PC-9 (cell line): ENCODE data around the gene AIPL1. TPM values are rescaled to one million over a fixed set of nuclear protein-coding genes. Genes with fewer than 3 reads are reported as not detected.

ENCODE experiments used
- BruUV-seq: library from RNA; stranded (reverse); fragments of 400-500 nt; replicated peaks from 2 replicates; lab custom pipeline; 2021; lab: Mats Ljungman, UMichigan
- CTCF ChIA-PET: fragments of 300-600 bp; sonication (Branson Sonifier 250); formaldehyde crosslinking; loops from one replicate; lab custom pipeline; 2022; ENCODE audit warnings: antibody characterized with exemption; lab: Charles Lee
- POLR2A ChIA-PET: fragments of 300-600 bp; sonication (Branson Sonifier 250); formaldehyde crosslinking; loops from one replicate; lab custom pipeline; 2022; ENCODE audit warnings: antibody characterized with exemption; ENCODE audit not compliant: unreplicated experiment; lab: Charles Lee
- DNase-seq, 2 experiments: peaks; one replicate each; pipeline versions ENCODE4 v3.0.0 to v3.0.0-alpha.2; 2015 to 2022; ENCODE audit warnings: mixed read lengths in 1 of 2
- H2AFZ ChIP-seq: fragments of 200-600 bp; sonication (generic); 2 replicates; pipeline ENCODE4 v1.8.1; 2017; ENCODE audit warnings: antibody characterized with exemption
- H3F3A ChIP-seq: fragments of 200-600 bp; sonication (generic); 2 replicates; pipeline ENCODE4 v1.8.1; 2017; ENCODE audit warnings: antibody characterized with exemption, mild to moderate bottlenecking, low read depth; ENCODE audit not compliant: insufficient read depth
- H3K27ac ChIP-seq: fragments of 200-600 bp; sonication (generic); 2 replicates; pipeline ENCODE4 v1.6.1; 2016; ENCODE audit warnings: mixed run types
- H3K27me3 ChIP-seq: fragments of 200-600 bp; sonication (generic); 2 replicates; pipeline ENCODE4 v1.6.1; 2016; ENCODE audit warnings: low read depth, mixed run types; ENCODE audit not compliant: insufficient read depth
- H3K36me3 ChIP-seq: fragments of 200-600 bp; sonication (generic); 2 replicates; pipeline ENCODE4 v1.6.1; 2016; ENCODE audit warnings: low read depth, mixed run types
- H3K4me1 ChIP-seq: fragments of 200-600 bp; sonication (generic); replicated peaks from 2 replicates; pipeline ENCODE4 v1.6.1; 2016; ENCODE audit warnings: mixed run types; ENCODE audit not compliant: insufficient read depth
- H3K4me2 ChIP-seq: fragments of 200-600 bp; sonication (generic); 2 replicates; pipeline ENCODE4 v1.6.1; 2017; ENCODE audit warnings: mixed run types
- H3K4me3 ChIP-seq: fragments of 200-600 bp; sonication (generic); 2 replicates; pipeline ENCODE4 v1.6.1; 2016; ENCODE audit warnings: mixed run types
- H3K79me2 ChIP-seq: fragments of 200-600 bp; sonication (generic); 2 replicates; pipeline ENCODE4 v1.6.1; 2017; ENCODE audit warnings: low read depth, mixed run types
- H3K9me2 ChIP-seq: fragments of 200-600 bp; sonication (generic); 2 replicates; pipeline ENCODE4 v1.8.1; 2017; ENCODE audit warnings: mild to moderate bottlenecking; ENCODE audit not compliant: insufficient read depth
- H3K9me3 ChIP-seq: fragments of 200-600 bp; sonication (generic); 2 replicates; pipeline ENCODE4 v1.8.1; 2016; ENCODE audit warnings: low read depth; ENCODE audit not compliant: insufficient read depth
- H4K20me1 ChIP-seq: fragments of 200-600 bp; sonication (generic); 2 replicates; pipeline ENCODE4 v1.8.1; 2017; ENCODE audit not compliant: insufficient read depth
- CTCF ChIP-seq: fragments of 200-600 bp; sonication (generic); conservative IDR thresholded peaks from 2 replicates; pipeline ENCODE4 v1.6.1; 2017; ENCODE audit warnings: mixed run types, antibody characterized with exemption, mild to moderate bottlenecking, moderate library complexity
- EZH2 ChIP-seq: fragments of 200-600 bp; sonication (generic); IDR thresholded peaks from 2 replicates; pipeline ENCODE4 v1.8.0; 2017; ENCODE audit warnings: antibody characterized with exemption, low read depth
- intact Hi-C: fragments of 100-400 bp; cut with micrococcal nuclease; formaldehyde crosslinking; loops from one replicate; pipeline ENCODE4 v1.10.0; 2022; ENCODE audit not compliant: unreplicated experiment
- total RNA-seq: library from RNA; stranded (reverse); gene quantifications from 2 replicates; pipeline ENCODE4 v1.2.3, GENCODE V29; 2021

The AIPL1 gene
- total RNA-seq, 1 experiment from 2014 or later, result not detected

- H3K27me3 ChIP-seq, result peaks cover 84% of the 10 kb centered on the region
- TF ChIP-seq EZH2 (no peak), CTCF (peak; percentile 95)
- POLR2A ChIA-PET, result no interaction called here
- H3K79me2 ChIP-seq, result no peaks in the 10 kb centered on the region
- peak; percentile 58 to 83 for DNase-seq
- H4K20me1 ChIP-seq, result no peaks in the 10 kb centered on the region
- no peaks in the 10 kb centered on the region for H3F3A ChIP-seq
- CTCF ChIA-PET, result no interaction called here
- H3K4me3 ChIP-seq, result no peak overlapping the region
- no peaks in the 10 kb centered on the region for H3K36me3 ChIP-seq
- H3K4me1 ChIP-seq, result no peaks in the 10 kb centered on the region
- no TSS peak for BruUV-seq
- no peaks in the 10 kb centered on the region for H3K9me2 ChIP-seq
- H2AFZ ChIP-seq, result no peak overlapping the region
- no peak overlapping the region for H3K27ac ChIP-seq
- H3K4me2 ChIP-seq, result no peak overlapping the region
- no peaks in the 10 kb centered on the region for H3K9me3 ChIP-seq
- intact Hi-C loops, result loop anchor here (1.0 to 10.0 kb wide), 3 partner anchors 830 to 1177 kb away; no protein-coding TSS in a partner anchor
These were observed 13.0 kb downstream of the AIPL1 start for GRCh38 chr17:6421700-6422604.

GRCh38 chr17:6420173-6420641 is 14.7 kb downstream of the AIPL1 start:
- no peak overlapping the region for H3K4me2 ChIP-seq
- ChIA-PET POLR2A (no interaction called here), CTCF (no interaction called here)
- TF ChIP-seq EZH2 (no peak), CTCF (no peak)
- H3K4me1 ChIP-seq, result no peaks in the 10 kb centered on the region
- no peak overlapping the region for H2AFZ ChIP-seq
- peaks cover 84% of the 10 kb centered on the region for H3K27me3 ChIP-seq
- no peaks in the 10 kb centered on the region for H3K79me2 ChIP-seq
- DNase-seq, result no peak
- no peaks in the 10 kb centered on the region for H3K36me3 ChIP-seq
- no peaks in the 10 kb centered on the region for H3K9me3 ChIP-seq
- no peak overlapping the region for H3K27ac ChIP-seq
- H4K20me1 ChIP-seq, result no peaks in the 10 kb centered on the region
- no peaks in the 10 kb centered on the region for H3F3A ChIP-seq
- no peak overlapping the region for H3K4me3 ChIP-seq
- no TSS peak for BruUV-seq
- H3K9me2 ChIP-seq, result no peaks in the 10 kb centered on the region
- intact Hi-C loops, result loop anchor here (10.0 kb wide), 1 partner anchor 1175 kb away; no protein-coding TSS in a partner anchor

GRCh38 chr17:6415616-6416015 is 19.3 kb downstream of the AIPL1 start:
- intact Hi-C loops, result no loop called here
- no peaks in the 10 kb centered on the region for H3K9me3 ChIP-seq
- peaks cover 100% of the 10 kb centered on the region for H3K27me3 ChIP-seq
- no peak overlapping the region for H3K27ac ChIP-seq
- H3K36me3 ChIP-seq, result no peaks in the 10 kb centered on the region
- ChIA-PET CTCF (no interaction called here), POLR2A (no interaction called here)
- no peaks in the 10 kb centered on the region for H3F3A ChIP-seq
- H3K79me2 ChIP-seq, result no peaks in the 10 kb centered on the region
- H4K20me1 ChIP-seq, result no peaks in the 10 kb centered on the region
- no peak for TF ChIP-seq EZH2
- no peak for TF ChIP-seq CTCF
- no peak overlapping the region for H2AFZ ChIP-seq
- BruUV-seq, result no TSS peak
- H3K4me2 ChIP-seq, result no peak overlapping the region
- DNase-seq, result no peak
- H3K4me1 ChIP-seq, result no peaks in the 10 kb centered on the region
- no peaks in the 10 kb centered on the region for H3K9me2 ChIP-seq
- H3K4me3 ChIP-seq, result no peak overlapping the region
